Lower leg skin (tissue), 4 donors: ENCODE measurements around the gene PURA. TPM values are rescaled to one million over a fixed set of nuclear protein-coding genes. Genes with fewer than 3 reads are reported as not detected.

ENCODE experiments used
- DNase-seq, 2 donors: peaks; one replicate each; pipeline ENCODE4 v3.0.0-alpha.2; 2019; ENCODE audit warnings: low spot score in 2 of 2
- H3K4me3 ChIP-seq: fragments of 200-600 bp; sonication (generic); 2 replicates; pipeline ENCODE4 v1.5.1; 2017; ENCODE audit warnings: mild to moderate bottlenecking, low read depth; ENCODE audit not compliant: poor library complexity, severe bottlenecking
- CTCF ChIP-seq, 3 donors: fragments of 450-650 bp; IDR thresholded peaks; one replicate each; pipeline ENCODE4 v1.5.1; 2016; ENCODE audit warnings: antibody characterized with exemption in 3 of 3, mild to moderate bottlenecking in 3 of 3, moderate library complexity in 2 of 3
- POLR2A ChIP-seq, 2 donors: fragments of 450-650 bp; IDR thresholded peaks; one replicate each; pipeline ENCODE4 v1.6.1; 2016 to 2017; ENCODE audit warnings: antibody characterized with exemption in 2 of 2, mild to moderate bottlenecking in 1 of 2, moderate library complexity in 1 of 2
- WGBS, 2 donors: methylation state at CpG; one replicate each; pipeline ENCODE4 v1.1.5; 2018; 5-methylcytosine and 5-hydroxymethylcytosine counted together
- intact Hi-C: fragments of 100-400 bp; cut with DNase I; formaldehyde crosslinking; loops from one replicate; pipeline ENCODE4 v1.15.0; 2023; ENCODE audit warnings: low total_unique reads
- total RNA-seq, 4 donors: library from RNA; depleted of rRNA; stranded (reverse); fragments of >200 nt; gene quantifications; one replicate each; pipeline ENCODE4 v1.1.0, GENCODE V29; 2016

PURA gene
- total RNA-seq, 4 donors from 2014 or later: 15.0 to 16.8 (median 16.2) TPM

- DNase-seq: peak; percentile 87 to 98
- WGBS, 2 donors: 0 to 1% methylated on average over 55 to 74 of the region's 88 CpGs
- peak overlapping the region; percentile 84 for H3K4me3 ChIP-seq
- intact Hi-C loops: no loop called here
- TF ChIP-seq CTCF (IDR thresholded peaks at IDR 0.05): peak in 1 of 3 donors; percentile 49
- TF ChIP-seq POLR2A (IDR thresholded peaks at IDR 0.05): peak in 1 of 2 donors; percentile 62
These were observed 6.4 kb upstream of the PURA start for GRCh38 chr5:140107312-140108092.

DNA sequence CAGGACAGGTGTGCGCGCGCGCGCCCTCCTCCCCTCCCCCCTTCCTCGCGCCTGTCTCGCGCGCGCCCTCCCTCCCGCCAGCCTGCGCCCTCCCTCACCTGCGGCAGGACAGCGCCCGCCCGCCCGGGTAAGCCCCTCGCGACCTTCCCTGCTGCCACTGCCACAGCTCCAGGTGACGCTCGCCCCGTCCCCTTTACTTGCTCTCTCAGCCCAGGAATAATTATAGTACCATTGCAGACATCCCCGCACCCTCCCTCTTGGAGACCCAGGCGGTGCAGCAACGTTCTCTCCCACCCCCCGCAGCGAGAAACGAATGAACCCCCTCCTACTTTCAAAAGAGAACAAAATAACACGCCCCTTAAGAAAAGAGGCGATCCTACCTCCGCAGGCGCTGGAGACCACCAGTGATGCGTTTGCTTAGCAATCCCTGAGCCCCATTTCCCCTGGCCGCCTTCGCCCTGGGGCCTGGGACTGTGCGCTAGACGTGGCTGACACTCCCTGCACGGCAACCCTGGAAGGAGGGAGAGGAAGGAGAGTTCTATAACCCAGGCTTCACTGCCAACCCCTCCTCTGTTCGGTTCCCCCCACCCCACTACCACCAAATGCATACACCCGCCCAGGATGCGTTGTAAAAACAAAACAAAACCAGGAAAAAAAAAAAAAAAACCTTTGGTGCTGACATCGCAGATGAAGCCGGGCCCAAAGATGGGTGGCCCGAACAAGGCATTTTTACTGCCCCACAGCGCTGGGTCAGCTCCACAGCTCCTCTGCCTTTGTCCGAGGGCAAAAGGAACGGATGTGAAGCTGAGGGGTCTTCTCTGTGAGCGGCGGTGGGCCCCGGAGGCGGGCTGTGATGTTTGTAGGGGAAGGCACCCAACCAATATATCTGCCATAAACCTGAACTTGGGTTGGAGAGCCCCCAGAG is 5.6 kb upstream of the PURA start:
- H3K4me3 ChIP-seq: peak overlapping the region; percentile 84
- DNase-seq: peak; percentile 24 to 87
- TF ChIP-seq POLR2A (IDR thresholded peaks at IDR 0.05) (no peak), CTCF (IDR thresholded peaks at IDR 0.05) (no peak)
- WGBS, 2 donors: 3 to 4% methylated on average over 36 to 49 of the region's 52 CpGs
- intact Hi-C loops: no loop called here

DNA sequence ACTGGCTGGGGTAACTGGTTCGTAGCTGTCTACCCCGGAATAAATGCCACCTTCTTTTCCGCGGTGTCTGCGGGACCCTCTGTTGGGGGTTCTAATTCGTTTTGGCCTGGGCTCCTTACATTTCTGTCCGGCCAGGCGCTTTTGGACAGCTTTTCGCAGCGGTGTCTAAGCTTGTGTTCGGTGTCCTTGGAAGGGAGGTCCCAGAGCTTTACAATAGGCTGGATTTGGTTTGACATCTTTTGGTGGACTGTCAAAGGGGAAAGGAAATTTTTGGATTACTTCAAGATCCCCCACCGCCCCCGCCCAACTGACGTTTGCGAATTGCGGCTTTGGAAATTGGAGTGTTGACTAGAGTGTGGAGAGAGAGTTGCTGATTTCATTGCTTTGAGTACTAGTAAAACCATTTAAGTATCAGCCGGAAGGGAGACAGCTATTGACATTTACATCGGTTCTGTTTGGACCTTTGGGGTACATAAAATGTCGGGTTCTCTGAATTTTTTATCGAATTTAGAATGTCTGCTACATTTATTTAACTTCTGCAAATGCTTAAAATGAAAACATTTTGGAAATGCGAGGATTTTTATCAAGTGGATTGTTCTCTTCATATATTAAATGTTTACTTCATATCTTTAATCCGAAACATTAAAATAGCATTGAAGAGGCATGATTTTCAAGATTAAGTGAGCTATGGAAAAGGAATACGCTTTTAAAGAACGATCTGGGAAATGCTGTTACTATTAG is 4.7 kb upstream of the PURA start:
- WGBS, 2 donors: 46 to 55% methylated on average over 24 of the region's 24 CpGs
- H3K4me3 ChIP-seq: no peak overlapping the region
- intact Hi-C loops: no loop called here
- no peak for DNase-seq
- no peak for TF ChIP-seq CTCF (IDR thresholded peaks at IDR 0.05)
- TF ChIP-seq POLR2A (IDR thresholded peaks at IDR 0.05): no peak

DNA sequence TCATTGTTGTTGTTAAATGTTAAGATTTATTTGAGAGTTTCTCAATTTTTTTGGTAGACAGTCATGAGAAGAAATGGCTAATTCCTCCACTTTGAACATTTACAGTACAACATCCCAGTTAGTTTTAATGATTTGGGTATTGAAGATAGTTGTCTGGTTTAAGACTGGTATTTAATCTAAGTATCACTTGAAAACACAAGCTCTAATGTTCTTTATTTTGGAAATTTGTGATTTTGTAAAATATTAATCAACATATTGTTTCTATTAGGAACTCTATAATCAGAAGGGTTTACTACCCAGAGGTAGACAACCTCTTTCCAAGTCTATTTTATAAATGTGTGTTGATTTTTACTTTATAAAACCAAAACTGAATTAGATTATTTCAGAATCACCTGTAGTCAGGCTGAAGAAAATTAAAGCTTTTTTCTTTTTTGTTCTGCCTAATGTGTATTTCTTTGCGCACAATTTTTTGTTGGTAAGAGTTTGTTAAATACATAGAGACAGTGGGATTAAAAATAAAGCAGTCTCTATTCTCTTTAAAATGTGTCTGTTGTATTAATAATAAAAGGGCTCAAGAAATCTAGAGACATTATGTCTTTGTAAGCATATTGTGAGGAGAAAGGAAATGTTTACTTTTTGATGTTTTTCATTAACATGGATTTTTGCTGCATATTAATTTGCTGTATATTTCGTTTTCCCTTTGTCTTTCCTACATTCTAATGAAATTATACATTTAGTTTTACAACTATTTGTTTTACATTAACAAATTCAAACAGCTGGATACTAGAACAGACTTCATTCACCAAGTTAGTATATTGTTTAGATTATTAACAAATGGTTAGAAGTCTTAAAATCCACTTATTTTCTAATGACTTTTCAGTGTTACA is 3.9 kb upstream of the PURA start:
- H3K4me3 ChIP-seq: no peak overlapping the region
- intact Hi-C loops: no loop called here
- WGBS, 2 donors: 87 to 92% methylated on average over 2 of the region's 2 CpGs
- TF ChIP-seq POLR2A (IDR thresholded peaks at IDR 0.05) (no peak), CTCF (IDR thresholded peaks at IDR 0.05) (no peak)
- no peak for DNase-seq

GRCh38 chr5:140110646-140110957 is 3.3 kb upstream of the PURA start:
- no peak overlapping the region for H3K4me3 ChIP-seq
- 70 to 81% methylated on average over 1 of the region's 1 CpG for WGBS, 2 donors
- intact Hi-C loops: no loop called here
- DNase-seq: no peak
- TF ChIP-seq POLR2A (IDR thresholded peaks at IDR 0.05): no peak
- TF ChIP-seq CTCF (IDR thresholded peaks at IDR 0.05): no peak
